ENCODE data around the gene KLF15.
A peak's percentile ranks its signal among the peaks of the same experiment; 100 is the strongest.

The KLF15 gene

DNA sequence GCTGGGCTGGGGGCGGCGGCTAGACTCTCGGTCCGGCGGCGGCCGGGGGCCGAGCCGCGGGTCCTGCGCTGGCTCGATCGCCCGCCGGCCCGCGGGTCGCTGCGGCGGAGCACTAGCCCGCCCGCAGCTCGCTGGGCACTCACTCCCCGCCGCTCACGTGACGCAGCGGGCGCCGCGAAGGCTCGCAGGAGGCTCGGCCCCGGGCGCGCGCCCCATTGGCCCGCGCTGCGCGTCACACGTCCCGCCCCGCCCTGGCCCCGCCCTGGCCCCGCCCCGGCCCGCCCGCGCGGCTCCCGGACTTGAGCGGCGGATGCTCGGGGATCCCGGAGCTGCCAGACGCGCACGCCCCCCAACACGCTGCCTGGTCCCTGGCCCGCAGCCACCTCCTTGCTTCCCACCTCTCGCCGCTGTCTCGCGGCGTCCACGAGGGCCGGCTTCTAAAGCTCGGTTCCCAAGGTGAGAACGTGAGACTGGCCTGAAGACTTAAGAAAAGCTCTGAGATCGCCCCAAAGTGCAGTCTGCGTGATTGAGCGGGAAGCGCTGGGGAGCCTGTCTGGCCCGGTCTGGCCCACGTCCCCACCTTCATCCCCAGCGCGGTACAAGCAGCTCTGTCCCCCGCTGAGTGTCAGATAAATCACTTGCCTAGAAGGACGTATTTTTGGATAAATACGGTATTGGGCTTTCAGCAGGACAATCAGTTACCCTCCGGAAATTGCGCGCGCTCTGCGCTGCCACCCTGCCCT, at the start of gene KLF15:
TSS of gene KLF15 (minus strand) at position 114 of the 743 bp plus-strand sequence. CDS start 4,486 bp downstream, outside the sequence.
- peak; percentile 45 for DNase-seq

GRCh38 chr3:126406389-126407296, 49.4 kb upstream of the KLF15 start:
- no peak for DNase-seq

DNA sequence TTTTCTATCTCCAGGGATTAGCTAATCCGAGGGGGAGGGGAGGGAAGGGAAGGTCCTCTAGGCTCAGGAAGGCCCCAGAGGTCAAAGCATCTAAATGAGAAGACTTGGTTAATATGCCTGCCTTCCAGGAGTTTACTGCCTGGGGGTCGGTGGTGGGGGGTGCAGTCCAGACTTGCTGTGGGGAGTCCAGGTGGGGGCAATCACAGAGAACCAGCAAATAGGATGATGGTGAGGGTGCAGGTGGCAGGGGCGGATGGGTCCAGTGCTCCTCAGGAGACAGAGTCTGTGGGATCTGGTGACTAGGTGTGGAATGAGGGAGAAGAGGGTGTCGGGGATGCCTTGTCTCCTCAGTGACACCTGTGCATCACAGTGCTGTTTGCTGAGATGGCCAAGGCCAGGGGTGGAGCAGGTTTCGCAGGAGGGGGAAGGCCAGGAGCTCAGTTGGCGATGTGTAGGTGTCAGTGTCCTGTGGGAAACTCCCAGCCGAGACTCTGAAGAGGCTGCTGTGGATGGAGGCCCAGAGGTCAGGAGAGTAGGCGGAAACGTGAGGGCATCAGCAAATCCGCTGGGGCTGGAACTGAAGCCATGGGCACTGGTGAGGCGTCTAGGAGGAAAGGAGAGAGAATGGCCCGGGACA, 45.6 kb upstream of the KLF15 start:
- no peak for DNase-seq

DNA sequence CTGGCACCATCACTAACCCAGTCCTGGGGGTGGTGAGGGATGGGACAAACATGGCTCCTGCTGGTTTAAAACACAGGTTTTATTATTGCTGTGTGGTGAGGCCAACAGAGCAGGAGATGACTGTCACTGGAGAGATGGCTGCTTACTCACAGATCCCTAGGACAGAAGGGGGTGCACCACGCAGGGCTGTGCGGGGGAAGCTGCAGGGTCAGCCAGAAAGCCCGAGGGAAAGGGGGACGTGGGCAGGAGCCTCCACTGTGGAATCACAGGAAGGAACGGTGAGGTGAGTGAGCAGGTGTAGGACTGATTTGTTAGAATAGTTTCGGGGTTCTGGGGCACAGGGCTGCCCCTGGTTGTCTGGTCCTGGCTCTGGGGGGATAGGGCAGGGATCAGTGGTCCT, 45.0 kb upstream of the KLF15 start:
- no peak for DNase-seq

GRCh38 chr3:126401611-126402160, 44.5 kb upstream of the KLF15 start:
- no peak for DNase-seq

DNA sequence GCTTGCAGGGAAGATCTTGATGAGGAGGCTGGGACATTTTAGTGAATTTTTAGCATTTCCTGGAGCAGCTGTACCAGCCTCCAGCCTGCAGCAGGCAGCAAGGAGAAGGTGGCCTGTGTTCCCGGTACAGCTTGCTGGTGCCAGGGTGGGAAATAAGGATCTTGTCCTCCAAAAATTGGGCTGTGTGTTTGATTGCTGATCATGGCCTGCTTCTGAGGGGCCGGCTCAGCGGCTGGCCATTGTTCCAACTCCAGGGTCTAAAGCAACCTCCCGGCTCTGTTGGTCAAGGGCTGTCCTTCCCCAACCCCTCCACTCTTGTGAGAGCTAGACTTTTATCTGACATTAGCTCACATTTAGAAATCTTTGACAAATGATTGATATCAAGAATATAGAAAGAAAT, 42.5 kb upstream of the KLF15 start:
- no peak for DNase-seq

GRCh38 chr3:126399351-126399735, 42.1 kb upstream of the KLF15 start:
- DNase-seq = no peak

GRCh38 chr3:126398423-126399350, 41.5 kb upstream of the KLF15 start:
- DNase-seq = no peak

DNA sequence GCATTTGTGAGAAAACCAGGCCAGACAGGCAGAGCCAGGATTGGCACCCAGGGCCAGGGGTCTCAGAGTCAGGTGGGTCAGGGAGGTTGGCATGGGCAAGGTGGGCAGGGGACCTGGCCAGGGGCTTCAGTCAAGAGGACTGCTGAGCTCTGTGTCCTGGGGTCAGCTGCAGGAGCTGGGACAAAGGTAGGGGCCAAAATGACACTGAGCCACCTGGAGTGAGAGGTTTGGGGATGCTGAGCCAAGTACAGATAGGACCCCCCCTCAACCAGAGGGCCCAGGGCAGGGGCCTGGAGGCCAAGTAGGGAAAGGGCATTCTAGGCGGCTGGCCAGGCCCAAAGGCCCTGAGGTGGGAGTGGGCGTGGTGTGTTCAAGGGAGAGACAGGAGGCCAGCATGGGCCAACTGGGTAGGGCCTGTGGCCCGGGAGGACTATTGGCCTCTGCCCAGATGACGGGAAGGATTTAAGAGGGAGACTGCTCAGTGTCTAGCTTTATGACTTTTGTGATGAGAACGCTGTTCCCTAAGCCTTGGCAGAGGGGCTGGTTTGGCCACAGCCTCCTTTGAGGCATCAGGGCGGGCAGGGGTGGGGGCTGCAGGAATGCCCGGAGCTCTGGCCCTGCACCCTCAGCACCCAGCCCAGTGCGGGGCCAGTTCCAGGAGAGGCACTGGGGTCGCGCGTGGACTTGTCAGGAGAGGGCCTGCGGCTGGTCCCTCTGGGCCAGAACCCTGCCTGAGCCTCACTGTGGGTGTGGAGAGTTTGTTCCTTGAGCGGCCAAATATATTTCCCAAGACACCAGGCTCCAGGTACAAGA, 40.6 kb upstream of the KLF15 start:
- DNase-seq = no peak

- DNase-seq = no peak
Measured at GRCh38 chr3:126396536-126396935, 39.3 kb upstream of the KLF15 start.

GRCh38 chr3:126395846-126396513, 38.8 kb upstream of the KLF15 start:
- DNase-seq = no peak

- DNase-seq = no peak
Measured at GRCh38 chr3:126394977-126395321, 37.7 kb upstream of the KLF15 start.

DNA sequence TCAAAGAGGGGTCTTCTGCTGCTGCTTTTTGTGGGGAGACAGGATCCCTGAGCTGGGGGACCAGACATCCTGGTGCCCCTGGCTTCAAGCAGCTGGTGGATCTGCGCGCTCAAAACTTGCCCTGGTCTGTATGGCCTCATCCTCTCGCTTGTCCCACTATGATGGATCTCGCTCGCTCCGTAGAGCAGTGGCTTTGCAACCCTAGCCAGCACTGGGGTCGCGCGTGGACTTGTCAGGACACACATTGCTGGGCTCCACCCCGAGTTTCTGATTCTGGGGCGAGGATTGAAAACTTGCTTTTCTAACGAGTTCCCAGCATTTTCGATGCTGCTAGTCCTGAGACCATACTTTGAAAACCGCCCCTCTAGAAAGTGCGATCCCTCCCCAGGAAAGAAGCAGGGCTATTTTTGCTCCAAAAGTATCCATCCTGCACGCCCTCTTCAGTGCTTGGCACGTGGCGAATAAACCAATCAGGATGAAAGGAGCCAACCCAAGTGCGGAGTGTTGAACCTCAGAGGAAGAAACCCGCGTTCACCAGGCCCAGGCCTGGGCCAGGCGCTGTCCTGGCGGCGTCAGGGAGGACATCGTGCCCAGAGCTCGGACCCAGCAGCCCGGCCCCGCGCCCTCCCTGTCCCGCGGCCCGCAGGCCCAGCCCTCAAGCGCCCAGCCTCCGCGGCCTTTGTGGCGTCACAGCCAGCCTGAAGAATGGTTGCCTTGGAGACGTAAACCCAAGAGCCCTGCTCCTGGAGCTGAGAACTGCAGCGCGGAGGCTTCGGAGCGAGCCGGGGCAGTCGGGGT, 37.2 kb upstream of the KLF15 start, which contains the start of gene CFAP100:
TSS of gene CFAP100 (plus strand) at position 731 of the 798 bp plus-strand sequence. CDS start 1,092 bp downstream, outside the sequence.
- DNase-seq = peak; percentile 27

- DNase-seq = no peak
Measured at GRCh38 chr3:126393563-126393962, 36.4 kb upstream of the KLF15 start.

GRCh38 chr3:126392246-126392645, 35.0 kb upstream of the KLF15 start:
- DNase-seq = no peak

GRCh38 chr3:126391631-126392030, 34.4 kb upstream of the KLF15 start:
- DNase-seq = no peak

GRCh38 chr3:126390751-126391150, 33.5 kb upstream of the KLF15 start:
- no peak for DNase-seq

- no peak for DNase-seq
Measured at GRCh38 chr3:126390201-126390600, 33.0 kb upstream of the KLF15 start.

DNA sequence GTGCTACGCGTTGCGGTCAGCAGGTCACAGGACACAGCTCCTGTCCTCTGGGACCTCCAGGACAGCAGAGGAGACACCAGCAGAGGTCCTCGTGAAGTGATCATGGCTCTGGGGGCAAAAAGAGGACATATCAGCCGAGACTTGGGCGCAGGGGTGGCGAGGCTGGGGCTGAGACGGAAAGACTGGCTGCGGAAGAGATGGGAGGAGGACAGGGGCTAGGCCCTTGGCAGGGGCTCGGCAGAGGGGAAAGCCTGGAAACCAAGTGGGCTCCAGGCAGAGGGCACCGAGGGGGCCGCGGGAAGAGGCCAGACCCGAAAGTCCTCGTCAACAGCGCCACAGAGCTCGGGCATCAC, 32.6 kb upstream of the KLF15 start:
- DNase-seq = no peak
